Measurements from ENCODE around the gene LEP. TPM values are rescaled to one million over a fixed set of nuclear protein-coding genes. Genes with fewer than 3 reads are reported as not detected.

Gene LEP
- total RNA-seq, 2 experiments from 2014 or later, result not detected

DNA sequence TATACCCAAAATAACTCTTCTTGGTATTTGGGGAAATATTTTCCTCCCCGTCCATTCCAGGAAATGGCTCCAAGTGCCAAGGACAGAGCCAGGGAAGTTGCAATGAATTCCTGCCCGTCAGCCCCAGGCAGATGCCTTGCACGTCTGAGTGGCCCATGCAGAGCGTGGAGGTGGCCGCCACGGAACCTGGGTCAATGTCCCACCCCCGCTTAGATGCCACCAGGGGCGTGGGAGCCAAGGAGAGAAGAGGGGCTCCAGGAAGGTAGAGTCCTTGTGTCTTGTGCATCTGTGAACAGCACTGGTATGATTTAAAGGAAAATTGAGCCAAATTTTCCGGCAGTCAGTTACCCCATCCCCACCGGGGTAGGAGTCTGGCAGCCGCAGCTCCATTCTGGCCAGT, 1.6 kb downstream of the LEP start:
- intact Hi-C loops (cut with micrococcal nuclease; ENCODE audit: unreplicated experiment), result no loop called here
- ChIA-PET POLR2A (no interaction called here), CTCF (ENCODE audit: unreplicated experiment) (no interaction called here)
- BruUV-seq (replicated peaks), result no TSS peak
- Histone ChIP-seq H3K4me2 (ENCODE audit: low read length) (no peak overlapping the region), H3K9me3 (ENCODE audit: low read length) (peaks cover 11% of the 10 kb centered on the region), H3K79me2 (ENCODE audit: insufficient read depth, low read depth, low read length) (no peaks in the 10 kb centered on the region), H3K4me1 (ENCODE audit: insufficient read depth, low read length, poor library complexity, severe bottlenecking) (no peaks in the 10 kb centered on the region), H3K9me2 (ENCODE audit: insufficient read depth, low read length) (no peaks in the 10 kb centered on the region), H2AFZ (ENCODE audit: low read length) (no peak overlapping the region), H3K27ac (ENCODE audit: low read depth, low read length, poor library complexity, severe bottlenecking) (no peak overlapping the region), H4K20me1 (ENCODE audit: insufficient read depth, low read length) (no peaks in the 10 kb centered on the region), H3K4me3 (ENCODE audit: low read depth, low read length, poor library complexity, severe bottlenecking) (no peak overlapping the region), H3K36me3 (ENCODE audit: insufficient read depth, low read length) (no peaks in the 10 kb centered on the region)
- no peak for DNase-seq (ENCODE audit: low spot score)
- TF ChIP-seq EZH2phosphoT487 (IDR thresholded peaks at IDR 0.05; ENCODE audit: borderline replicate concordance, low read depth, low read length), result no peak
- TF ChIP-seq, protein P1, sequence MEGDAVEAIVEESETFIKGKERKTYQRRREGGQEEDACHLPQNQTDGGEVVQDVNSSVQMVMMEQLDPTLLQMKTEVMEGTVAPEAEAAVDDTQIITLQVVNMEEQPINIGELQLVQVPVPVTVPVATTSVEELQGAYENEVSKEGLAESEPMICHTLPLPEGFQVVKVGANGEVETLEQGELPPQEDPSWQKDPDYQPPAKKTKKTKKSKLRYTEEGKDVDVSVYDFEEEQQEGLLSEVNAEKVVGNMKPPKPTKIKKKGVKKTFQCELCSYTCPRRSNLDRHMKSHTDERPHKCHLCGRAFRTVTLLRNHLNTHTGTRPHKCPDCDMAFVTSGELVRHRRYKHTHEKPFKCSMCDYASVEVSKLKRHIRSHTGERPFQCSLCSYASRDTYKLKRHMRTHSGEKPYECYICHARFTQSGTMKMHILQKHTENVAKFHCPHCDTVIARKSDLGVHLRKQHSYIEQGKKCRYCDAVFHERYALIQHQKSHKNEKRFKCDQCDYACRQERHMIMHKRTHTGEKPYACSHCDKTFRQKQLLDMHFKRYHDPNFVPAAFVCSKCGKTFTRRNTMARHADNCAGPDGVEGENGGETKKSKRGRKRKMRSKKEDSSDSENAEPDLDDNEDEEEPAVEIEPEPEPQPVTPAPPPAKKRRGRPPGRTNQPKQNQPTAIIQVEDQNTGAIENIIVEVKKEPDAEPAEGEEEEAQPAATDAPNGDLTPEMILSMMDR (conservative IDR thresholded peaks at IDR 0.05; ENCODE audit: low read length), result no peak

DNA sequence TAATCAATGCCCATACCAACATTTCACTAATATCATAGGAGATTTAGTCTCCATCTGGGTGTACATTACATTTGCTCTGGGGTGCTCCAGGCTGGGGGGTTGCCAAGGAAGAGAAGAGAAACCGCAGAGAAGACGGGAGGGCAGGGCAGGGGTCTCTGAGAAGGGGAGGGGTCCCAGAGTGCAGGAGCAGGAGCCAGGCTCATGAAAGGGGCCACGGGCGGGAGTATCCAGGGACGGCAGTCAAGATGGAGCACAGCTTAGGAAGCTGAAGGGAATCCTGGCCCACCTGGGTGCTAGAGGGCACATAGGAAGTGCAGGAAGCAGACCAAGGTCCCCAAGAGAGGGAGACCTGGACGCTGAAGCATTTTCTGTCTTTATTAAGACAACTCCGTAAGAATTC, 2.2 kb downstream of the LEP start:
- Histone ChIP-seq H4K20me1 (ENCODE audit: insufficient read depth, low read length) (no peaks in the 10 kb centered on the region), H3K9me3 (ENCODE audit: low read length) (peaks cover 5% of the 10 kb centered on the region; the same call in 1 of the 2 replicates), H3K79me2 (ENCODE audit: insufficient read depth, low read depth, low read length) (no peaks in the 10 kb centered on the region), H3K4me1 (ENCODE audit: insufficient read depth, low read length, poor library complexity, severe bottlenecking) (no peaks in the 10 kb centered on the region), H3K4me3 (ENCODE audit: low read depth, low read length, poor library complexity, severe bottlenecking) (no peak overlapping the region), H2AFZ (ENCODE audit: low read length) (no peak overlapping the region), H3K27ac (ENCODE audit: low read depth, low read length, poor library complexity, severe bottlenecking) (no peak overlapping the region), H3K36me3 (ENCODE audit: insufficient read depth, low read length) (no peaks in the 10 kb centered on the region), H3K9me2 (ENCODE audit: insufficient read depth, low read length) (no peaks in the 10 kb centered on the region), H3K4me2 (ENCODE audit: low read length) (no peak overlapping the region)
- TF ChIP-seq, protein P1 (conservative IDR thresholded peaks at IDR 0.05; ENCODE audit: low read length), result no peak
- no peak for TF ChIP-seq EZH2phosphoT487 (IDR thresholded peaks at IDR 0.05; ENCODE audit: borderline replicate concordance, low read depth, low read length)
- no peak for DNase-seq (ENCODE audit: low spot score)
- intact Hi-C loops (cut with micrococcal nuclease; ENCODE audit: unreplicated experiment), result no loop called here
- ChIA-PET CTCF (ENCODE audit: unreplicated experiment) (no interaction called here), POLR2A (no interaction called here)
- BruUV-seq (replicated peaks), result no TSS peak

DNA sequence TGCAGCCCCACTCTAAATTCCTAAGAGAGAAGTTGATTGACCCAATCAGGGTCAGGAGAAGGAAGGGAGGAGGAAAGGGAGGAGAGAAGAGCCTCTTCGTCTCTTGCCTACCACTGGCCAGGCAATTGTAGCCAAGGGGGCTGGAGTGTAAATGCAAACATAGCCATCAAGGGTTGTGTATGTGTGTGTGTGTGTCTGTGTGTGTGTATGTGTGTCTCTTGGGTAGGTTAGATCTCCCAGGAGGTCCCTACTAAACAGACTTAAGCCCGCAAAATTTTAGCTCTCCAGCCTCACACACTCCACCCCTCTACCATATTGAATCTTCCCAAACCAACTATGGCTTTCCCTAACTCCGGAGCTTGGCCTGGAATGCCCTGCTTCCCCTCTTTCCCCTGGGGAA, 3.8 kb downstream of the LEP start:
- no peak for TF ChIP-seq EZH2phosphoT487 (IDR thresholded peaks at IDR 0.05; ENCODE audit: borderline replicate concordance, low read depth, low read length)
- TF ChIP-seq, protein P1 (conservative IDR thresholded peaks at IDR 0.05; ENCODE audit: low read length), result no peak
- ChIA-PET CTCF (ENCODE audit: unreplicated experiment) (no interaction called here), POLR2A (interaction anchor here (0.6 kb wide), 1 partner anchor 839 kb away, joined by 3 read pairs; no protein-coding TSS in a partner anchor)
- H3K9me2 ChIP-seq (ENCODE audit: insufficient read depth, low read length), result no peaks in the 10 kb centered on the region
- H3K9me3 ChIP-seq (ENCODE audit: low read length), result no peaks in the 10 kb centered on the region
- no peak overlapping the region for H2AFZ ChIP-seq (ENCODE audit: low read length)
- BruUV-seq (replicated peaks), result no TSS peak
- H3K4me1 ChIP-seq (ENCODE audit: insufficient read depth, low read length, poor library complexity, severe bottlenecking), result no peaks in the 10 kb centered on the region
- no peaks in the 10 kb centered on the region for H3K79me2 ChIP-seq (ENCODE audit: insufficient read depth, low read depth, low read length)
- H4K20me1 ChIP-seq (ENCODE audit: insufficient read depth, low read length), result no peaks in the 10 kb centered on the region
- intact Hi-C loops (cut with micrococcal nuclease; ENCODE audit: unreplicated experiment), result no loop called here
- H3K4me2 ChIP-seq (ENCODE audit: low read length), result no peak overlapping the region
- DNase-seq (ENCODE audit: low spot score), result no peak
- H3K27ac ChIP-seq (ENCODE audit: low read depth, low read length, poor library complexity, severe bottlenecking), result no peak overlapping the region
- H3K36me3 ChIP-seq (ENCODE audit: insufficient read depth, low read length), result no peaks in the 10 kb centered on the region
- no peak overlapping the region for H3K4me3 ChIP-seq (ENCODE audit: low read depth, low read length, poor library complexity, severe bottlenecking)

All from OCI-LY7 (cell line).